Bronchial epithelial cell (primary cell): ENCODE measurements around the gene SLIT3. TPM values are rescaled to one million over a fixed set of nuclear protein-coding genes. Genes with fewer than 3 reads are reported as not detected.

Experiments used
- DNase-seq: peaks from one replicate; pipeline ENCODE4 v3.0.0-alpha.2; 2010; ENCODE audit warnings: low read depth
- FAIRE-seq: peaks from 2 replicates; lab custom pipeline; 2011; peaks lifted over from hg19 to GRCh38; lab: Jason Lieb, UNC
- H3K27me3 ChIP-seq: 2 replicates; pipeline ENCODE4 v1.5.1; 2011; ENCODE audit warnings: low read length; ENCODE audit not compliant: control insufficient read depth, insufficient read depth
- H3K36me3 ChIP-seq: 2 replicates; pipeline ENCODE4 v1.5.1; 2011; ENCODE audit warnings: low read length; ENCODE audit not compliant: control insufficient read depth, insufficient read depth
- H3K4me3 ChIP-seq: 2 replicates; pipeline ENCODE4 v1.5.1; 2011; ENCODE audit warnings: mild to moderate bottlenecking, low read depth, low read length, control low read depth
- total RNA-seq: library from RNA; depleted of rRNA; stranded (reverse); fragments of >200 nt; gene quantifications from 2 replicates; pipeline ENCODE4 v1.2.1, GENCODE V29; 2014
- TF ChIP-seq, protein P1 (sequence below): IDR thresholded peaks from 2 replicates; pipeline ENCODE4 v1.5.1; 2011; ENCODE audit warnings: mild to moderate bottlenecking, moderate library complexity, low read length, control low read depth, inconsistent platforms; ENCODE audit not compliant: insufficient read depth, severe bottlenecking

Gene SLIT3
- total RNA-seq, 1 donor from 2014 or later, result 0.79 TPM

DNA sequence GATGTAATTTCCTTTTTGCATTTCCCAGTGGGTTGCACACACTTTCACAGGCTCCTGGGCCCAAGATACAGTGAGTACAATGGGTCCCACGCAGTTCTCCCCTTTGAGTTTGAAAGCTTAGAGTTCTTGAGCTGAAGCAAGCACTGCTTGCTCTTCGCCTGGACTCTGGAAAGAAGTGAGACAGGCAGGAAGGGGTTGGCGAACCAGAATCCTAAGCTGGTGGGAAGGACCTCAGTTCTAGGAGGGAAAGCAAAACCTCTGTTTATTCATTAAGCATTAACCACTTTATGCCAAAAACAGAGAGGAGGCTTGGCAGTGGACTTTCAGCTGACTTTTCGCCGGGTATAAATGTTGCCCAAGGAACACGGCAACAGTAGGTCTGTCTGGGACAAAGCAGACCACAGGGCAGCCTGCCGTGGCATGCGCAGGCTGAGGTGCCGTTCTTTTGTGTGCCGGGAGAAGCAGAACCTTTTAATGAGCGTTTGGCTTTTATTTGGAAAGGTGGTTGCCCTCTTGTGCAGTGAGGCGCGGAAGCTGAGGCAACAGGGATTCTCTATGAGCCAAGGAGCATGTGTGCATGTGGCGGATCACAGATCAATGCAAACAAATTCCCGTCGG lies 481.8 kb downstream of the SLIT3 start:
- Histone ChIP-seq H3K36me3 (no peaks in the 10 kb centered on the region), H3K4me3 (no peak overlapping the region), H3K27me3 (no peaks in the 10 kb centered on the region)
- TF ChIP-seq, protein P1, sequence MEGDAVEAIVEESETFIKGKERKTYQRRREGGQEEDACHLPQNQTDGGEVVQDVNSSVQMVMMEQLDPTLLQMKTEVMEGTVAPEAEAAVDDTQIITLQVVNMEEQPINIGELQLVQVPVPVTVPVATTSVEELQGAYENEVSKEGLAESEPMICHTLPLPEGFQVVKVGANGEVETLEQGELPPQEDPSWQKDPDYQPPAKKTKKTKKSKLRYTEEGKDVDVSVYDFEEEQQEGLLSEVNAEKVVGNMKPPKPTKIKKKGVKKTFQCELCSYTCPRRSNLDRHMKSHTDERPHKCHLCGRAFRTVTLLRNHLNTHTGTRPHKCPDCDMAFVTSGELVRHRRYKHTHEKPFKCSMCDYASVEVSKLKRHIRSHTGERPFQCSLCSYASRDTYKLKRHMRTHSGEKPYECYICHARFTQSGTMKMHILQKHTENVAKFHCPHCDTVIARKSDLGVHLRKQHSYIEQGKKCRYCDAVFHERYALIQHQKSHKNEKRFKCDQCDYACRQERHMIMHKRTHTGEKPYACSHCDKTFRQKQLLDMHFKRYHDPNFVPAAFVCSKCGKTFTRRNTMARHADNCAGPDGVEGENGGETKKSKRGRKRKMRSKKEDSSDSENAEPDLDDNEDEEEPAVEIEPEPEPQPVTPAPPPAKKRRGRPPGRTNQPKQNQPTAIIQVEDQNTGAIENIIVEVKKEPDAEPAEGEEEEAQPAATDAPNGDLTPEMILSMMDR, result no peak
- FAIRE-seq (no peak), DNase-seq (no peak)

DNA sequence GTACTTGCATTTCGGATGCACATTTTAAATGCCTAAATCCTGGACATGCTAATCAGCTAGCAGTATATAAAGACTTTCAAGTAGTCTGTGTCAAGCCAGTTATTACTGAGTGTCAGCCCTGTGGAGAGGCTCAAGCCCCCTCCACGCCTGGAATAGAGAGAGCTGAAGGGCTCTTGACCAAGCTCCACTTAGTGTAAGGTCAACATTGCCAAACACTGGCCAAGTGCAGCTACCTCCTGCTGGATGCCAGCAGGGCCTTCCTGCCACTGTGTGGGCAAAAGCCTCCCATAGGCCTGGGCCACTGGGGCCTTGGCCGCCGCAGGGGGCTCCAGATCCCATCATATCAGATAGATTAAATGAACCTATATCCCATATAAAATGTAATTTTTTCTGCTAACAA lies 482.4 kb downstream of the SLIT3 start:
- Histone ChIP-seq H3K27me3 (no peaks in the 10 kb centered on the region), H3K4me3 (no peak overlapping the region), H3K36me3 (no peaks in the 10 kb centered on the region)
- TF ChIP-seq, protein P1, result no peak
- DNase-seq, result no peak
- no peak for FAIRE-seq

DNA sequence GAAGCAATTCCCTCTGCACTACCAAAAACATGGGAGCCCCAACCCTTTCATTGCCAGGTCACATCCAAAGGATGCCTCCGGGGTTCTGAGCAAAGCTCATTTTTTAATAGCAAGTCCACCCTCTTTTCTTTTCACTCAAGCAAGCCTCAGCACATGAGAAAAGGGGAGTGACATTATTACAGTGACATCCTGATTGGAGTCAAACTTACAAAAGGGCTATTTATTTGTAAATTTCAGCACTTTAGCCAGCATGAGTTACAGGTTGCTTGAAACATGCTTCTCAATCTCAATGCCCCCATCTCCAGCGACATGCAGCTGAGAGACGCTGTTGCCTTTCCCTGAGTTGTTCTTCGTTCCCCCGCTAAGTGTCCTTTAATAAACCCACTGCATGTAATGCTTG lies 483.3 kb downstream of the SLIT3 start:
- TF ChIP-seq, protein P1, result no peak
- FAIRE-seq (no peak), DNase-seq (no peak)
- Histone ChIP-seq H3K27me3 (no peaks in the 10 kb centered on the region), H3K4me3 (no peak overlapping the region), H3K36me3 (no peaks in the 10 kb centered on the region)

DNA sequence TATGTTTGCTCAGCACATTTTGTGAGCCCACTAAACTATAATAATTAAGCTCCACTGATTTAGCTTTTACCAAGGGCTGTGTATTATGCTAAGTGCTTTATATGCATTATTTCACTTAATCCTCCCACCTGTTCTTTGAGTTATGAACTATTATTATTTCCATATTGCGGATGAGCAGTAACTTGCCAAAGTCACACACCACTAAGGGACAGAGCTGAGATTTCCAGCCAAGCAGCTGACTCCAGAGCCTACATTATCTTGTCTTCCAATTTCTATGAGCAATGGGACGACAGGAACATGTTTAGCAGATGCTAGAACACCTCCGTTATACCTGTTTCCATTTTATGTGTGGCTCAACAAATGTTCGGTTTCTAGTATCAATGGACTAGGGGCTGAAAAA lies 484.3 kb downstream of the SLIT3 start:
- no peak for DNase-seq
- H3K27me3 ChIP-seq, result no peaks in the 10 kb centered on the region
- no peak for FAIRE-seq

DNA sequence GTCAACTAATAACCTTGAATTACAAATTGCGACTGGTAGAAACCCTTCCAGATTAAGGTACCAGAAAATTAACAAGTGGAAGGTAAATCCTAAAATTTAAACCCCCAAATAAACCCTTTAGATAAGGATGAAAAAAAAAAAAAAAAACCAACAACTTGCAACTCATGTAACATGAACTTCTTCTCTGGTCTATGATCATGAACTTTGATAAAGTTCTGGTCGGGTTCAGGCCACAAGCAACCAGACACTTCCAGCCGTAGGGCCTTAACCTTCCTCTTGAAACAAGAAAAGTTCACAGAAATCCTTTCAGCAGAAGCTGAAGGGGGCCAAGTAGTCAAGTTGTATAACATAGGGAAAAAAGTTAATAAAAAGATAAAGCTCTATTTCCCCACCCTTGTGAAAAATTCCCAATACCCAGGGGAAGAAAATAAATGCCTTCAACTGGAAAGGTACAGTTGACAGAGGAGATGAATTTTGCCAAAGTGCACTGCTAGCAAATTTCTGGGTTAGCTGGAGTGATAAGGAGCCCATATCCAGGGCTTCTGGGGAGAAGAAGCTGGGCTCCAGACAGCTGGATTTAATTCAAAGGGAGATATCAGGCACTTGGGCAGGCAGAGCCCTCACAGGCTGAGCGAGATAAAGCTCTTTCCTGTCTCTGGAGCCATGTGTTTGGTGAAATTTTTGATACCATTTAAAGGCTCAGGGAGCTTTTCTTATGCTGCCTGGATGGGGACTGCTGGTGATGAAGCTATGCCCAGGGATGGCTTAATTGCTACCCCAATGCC lies 487.6 kb downstream of the SLIT3 start:
- TF ChIP-seq, protein P1, result no peak
- Histone ChIP-seq H3K4me3 (no peak overlapping the region), H3K27me3 (no peaks in the 10 kb centered on the region), H3K36me3 (no peaks in the 10 kb centered on the region)
- DNase-seq (no peak), FAIRE-seq (no peak)

More for the DNA sequence above, 484.3 kb downstream of the SLIT3 start:
- Histone ChIP-seq H3K4me3 (no peak overlapping the region), H3K36me3 (no peaks in the 10 kb centered on the region)
- TF ChIP-seq, protein P1, result no peak
